GM18870 (cell line): Measurements from ENCODE around the gene CENPV.
"Not testable (repeated sequence)": the region's sequence is repeated elsewhere in the genome, so short reads cannot be mapped to it uniquely, and the experiment has no call there.

Experiments used
- ATAC-seq: cut with Tn5 transposase; IDR thresholded peaks from one replicate; pipeline ENCODE4 v1.9.1; 2021; ENCODE audit warnings: moderate library complexity; ENCODE audit not compliant: unreplicated experiment

CENPV gene

GRCh38 chr17:16353317-16354174 lies at the start of gene CENPV:
Gene CENPV, minus strand, starts transcription at chr17:16353469. Its CDS starts 33 bp downstream, at chr17:16353436.
- no peak for ATAC-seq

DNA sequence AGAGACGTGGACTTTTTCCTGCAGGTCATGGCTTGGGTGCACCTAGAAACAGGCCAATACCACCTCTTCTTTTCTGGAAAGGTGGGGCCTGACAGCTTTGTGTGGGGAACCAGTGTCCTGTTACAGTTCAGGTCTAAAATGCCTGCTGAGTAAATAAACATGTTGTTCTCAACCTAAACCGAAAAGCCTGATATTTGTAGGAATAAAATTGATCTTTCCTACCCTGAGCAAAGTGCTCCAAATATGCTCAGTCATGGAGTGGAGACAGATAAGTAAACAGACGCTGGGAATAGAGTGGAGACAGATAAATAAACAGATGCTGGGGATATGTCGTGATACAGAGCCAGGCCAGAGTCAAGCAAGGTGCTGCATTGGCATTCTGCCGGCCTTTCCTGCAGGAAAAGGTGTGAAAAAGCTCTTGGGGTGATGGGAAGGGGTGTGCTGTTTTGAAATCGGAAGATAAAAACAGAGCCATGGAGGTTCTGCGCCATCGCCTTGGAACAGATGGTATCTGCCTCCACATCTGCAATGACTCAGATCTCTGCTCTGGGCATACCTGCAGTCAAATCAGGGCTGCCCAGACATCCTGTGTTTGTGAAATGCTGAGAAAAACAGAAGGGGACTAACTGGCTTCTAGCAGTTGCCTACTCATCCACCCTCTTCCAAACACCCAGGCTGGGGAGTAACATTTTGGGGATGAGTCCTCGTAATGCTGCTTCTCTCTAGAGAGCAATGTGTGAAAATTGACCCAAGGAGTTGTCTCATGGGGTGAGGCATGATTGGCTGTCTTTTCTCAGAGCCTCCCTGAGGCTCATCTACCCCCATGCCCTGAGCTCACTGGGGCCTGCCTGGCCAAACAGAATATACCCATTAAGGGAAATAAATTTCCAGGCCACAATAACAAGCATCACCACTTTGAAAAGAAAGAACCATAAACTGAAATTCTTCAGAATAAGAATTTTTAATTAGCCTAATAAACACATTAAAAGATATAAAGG lies 45.3 kb upstream of the CENPV start:
- ATAC-seq: peak; percentile 70

- not testable (repeated sequence) for ATAC-seq
Observed at GRCh38 chr17:16396693-16397092, 43.4 kb upstream of the CENPV start.

- ATAC-seq: not testable (repeated sequence)
Observed at GRCh38 chr17:16395887-16396286, 42.6 kb upstream of the CENPV start.

DNA sequence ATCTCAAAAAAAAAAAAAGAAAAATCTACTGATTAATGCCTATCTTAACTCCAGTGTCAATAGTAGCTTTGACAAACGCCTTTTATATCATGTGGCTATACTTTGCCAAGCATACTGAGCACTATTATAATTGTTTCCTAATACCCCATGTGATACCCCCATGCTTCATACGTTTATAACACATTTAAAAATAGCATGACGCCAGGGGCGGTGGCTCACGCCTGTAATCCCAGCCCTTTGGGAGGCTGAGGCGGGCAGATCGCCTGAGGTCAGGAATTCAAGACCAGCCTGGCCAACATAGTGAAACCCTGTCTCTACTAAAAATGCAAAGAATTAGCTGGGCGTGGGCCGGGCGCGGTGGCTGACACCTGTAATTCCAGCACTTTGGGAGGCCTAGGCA lies 39.2 kb upstream of the CENPV start:
- ATAC-seq: not testable (repeated sequence)

- no peak for ATAC-seq
Observed at GRCh38 chr17:16391451-16391850, 38.2 kb upstream of the CENPV start.

DNA sequence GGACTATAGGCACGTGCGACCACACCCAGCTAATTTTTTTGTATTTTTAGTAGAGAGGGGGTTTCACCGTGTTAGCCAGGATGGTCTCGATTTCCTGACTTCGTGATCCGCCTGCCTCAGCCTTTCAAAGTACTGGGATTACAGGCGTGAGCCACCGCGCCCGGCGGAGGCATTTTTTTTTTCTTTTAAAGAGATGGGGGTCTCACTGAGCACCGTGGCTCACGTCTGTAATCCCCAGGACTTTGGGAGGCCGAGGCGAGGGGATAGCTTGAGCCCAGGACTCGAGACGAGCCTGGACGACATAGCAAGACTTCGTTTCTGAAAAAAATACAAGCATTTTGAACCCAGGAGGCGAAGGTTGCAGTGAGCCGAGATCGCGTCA lies 32.8 kb upstream of the CENPV start:
- ATAC-seq: not testable (repeated sequence)

- ATAC-seq: no peak
Observed at GRCh38 chr17:16384557-16384956, 31.3 kb upstream of the CENPV start.

DNA sequence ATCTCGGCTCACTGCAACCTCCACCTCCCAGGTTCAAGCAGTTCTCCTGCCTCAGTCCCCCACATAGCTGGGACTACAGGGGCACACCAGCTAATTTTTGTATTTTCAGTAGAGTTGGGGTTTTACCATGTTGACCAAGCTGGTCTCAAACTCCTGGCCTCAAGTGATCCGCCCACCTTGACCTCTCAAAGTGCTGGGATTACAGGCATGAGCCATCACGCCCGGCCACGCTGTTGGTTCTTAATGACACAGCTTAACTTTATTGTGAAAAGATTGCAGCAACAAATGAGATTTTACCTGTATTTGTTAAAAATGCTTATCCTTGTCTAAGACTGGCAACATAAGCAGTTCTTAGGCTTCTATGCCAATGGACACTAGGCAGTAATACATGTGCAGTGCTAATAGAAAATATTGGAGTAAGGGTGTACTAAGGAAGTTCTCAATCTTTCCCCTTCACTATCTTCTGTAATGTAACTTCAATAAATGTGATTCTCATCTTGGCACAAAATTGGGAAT lies 30.6 kb upstream of the CENPV start:
- ATAC-seq: no peak

DNA sequence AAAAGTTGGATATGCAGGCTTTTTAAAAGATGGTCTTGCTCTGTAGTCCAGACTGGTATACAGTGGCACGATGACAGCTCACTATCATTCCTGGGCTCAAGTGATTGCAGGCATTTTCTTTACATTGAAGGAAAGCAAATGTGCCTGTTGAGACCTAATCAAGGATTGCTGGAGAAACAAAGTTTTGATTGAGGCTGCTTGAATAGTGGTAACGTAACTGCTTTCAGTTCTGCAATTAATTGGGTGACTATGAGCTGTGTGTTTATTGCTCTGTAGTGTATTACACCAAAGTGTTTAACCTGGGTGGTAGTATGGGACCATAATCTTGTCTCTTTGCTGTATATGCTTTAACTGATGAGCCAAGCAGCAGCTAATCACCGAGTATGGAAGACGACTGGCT lies 29.9 kb upstream of the CENPV start:
- no peak for ATAC-seq

- ATAC-seq: no peak
Observed at GRCh38 chr17:16381496-16381820, 28.2 kb upstream of the CENPV start.

- ATAC-seq: peak; percentile 85
Observed at GRCh38 chr17:16380640-16381495, 27.6 kb upstream of the CENPV start, which contains the start of gene UBB. Gene UBB, plus strand, starts transcription at chr17:16381091. Its CDS starts 817 bp downstream, at chr17:16381908.

DNA sequence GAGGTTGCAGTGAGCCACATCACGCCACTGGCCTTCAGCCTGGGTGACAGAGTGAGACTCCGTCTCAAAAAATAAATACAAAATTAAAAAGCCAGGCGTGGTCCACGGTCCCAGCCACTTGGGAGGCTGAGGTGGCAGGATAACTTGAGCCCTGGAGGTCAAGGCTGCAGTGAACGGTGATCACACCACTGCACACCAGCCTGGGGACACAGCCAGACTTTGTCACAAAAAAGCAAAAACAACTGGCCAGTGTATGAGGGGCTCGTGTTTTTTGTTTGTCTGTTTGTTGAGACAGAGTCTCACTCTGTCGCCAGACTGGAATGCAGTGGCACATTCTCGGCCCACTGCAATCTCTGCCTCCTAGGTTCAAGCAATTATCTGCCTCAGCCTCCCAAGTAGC lies 26.4 kb upstream of the CENPV start:
- ATAC-seq: no peak

DNA sequence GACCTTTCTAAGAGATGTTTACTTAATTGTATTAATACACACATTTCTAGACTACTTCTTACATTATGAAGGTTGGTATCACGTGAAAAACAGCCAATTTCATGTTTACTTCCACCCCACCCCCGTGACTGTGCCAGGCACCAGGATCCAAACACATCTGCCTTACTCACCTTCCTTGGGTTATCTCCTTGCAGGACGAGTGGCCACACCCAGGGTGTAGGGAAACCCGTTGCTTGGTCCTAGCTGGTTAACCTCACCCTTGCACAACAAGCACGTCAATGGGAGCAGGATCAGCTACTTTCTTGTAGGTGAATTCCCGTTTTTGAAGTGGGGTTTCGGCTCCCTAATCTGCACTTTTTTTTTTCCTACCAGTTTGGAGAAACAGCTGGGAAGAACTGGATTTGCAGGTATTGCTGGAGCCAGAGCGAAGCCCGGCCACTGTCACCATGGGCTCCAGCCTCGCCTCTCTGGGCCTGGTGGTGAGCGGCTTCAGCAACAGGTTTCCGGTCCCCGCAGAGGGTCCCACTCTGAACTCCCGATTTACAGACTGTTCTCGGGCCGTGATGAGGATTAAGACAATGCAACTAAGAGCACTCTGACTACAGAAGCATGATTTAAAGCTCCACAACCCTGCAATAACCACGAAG lies 25.5 kb upstream of the CENPV start:
- no peak for ATAC-seq

DNA sequence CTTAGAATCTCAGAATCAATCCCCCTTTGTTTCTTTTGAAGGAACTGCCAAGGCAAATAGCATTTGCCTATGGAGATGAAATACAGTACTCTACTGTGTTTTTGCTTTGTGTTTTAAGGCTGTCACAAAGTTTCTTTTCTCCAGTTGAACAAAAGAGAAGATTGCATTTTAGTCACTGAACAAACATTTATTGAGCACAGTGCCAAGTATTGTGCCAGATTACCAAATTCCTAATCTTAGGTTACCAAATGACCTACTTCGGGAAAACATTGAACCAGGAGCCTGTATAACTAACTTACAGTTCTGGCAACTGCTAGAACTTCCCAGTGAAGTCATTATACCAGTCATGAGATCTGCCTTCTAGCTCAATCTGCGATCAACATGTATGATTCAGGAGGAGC lies 24.7 kb upstream of the CENPV start:
- ATAC-seq: no peak

DNA sequence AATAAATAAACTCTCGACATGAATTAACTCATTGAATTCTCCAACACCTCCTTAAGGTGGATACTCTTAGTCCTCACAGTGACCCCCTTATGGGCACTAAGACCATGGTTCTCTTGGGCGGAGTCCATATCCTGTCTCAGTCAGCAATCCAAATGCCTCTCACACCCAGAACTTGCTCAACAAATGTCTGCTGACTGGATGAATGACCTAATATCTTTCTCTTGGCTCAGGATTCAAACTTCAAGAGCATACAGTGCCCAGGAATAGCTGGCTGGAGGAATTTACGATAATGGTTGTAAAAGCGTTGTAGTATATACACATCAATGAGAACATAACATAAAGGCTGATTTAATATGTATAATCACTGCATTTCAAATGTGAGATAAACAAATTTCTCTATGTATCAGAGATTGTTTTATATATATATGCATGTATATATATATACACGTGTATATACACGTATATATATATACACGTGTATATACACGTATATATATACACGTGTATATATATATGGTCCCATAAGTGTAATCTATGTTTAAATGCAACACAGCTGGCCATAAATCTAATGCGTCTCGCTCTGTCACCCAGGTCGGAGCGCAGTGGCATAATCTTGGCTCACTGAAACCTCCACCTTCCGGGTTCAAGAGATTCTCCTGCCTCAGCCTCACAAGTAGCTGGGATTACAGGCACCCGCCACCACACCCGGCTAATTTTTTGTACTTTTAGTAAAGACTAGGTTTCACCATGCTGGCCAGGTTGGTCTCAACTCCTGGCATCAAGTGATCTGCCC lies 21.1 kb upstream of the CENPV start:
- ATAC-seq: no peak

GRCh38 chr17:16371742-16372141 lies 18.5 kb upstream of the CENPV start:
- no peak for ATAC-seq

DNA sequence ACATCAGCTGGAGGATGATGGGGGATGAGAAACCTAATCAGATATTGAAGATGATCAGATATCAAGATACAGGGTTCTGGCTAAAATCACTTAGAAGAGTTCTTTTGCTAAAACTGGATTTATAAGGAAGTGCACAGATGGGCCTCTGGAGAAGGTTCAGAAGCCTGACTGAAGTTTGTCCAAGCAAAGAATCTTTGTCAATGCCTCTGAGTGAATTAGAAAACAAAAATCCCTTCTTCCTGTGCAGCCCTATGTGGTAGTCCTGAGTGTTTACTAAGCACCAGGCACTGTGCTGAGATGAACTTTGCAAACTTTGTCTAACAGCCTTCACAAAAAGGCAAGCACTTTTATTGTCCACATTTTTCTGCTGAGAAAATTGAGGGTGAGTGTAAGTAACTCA lies 11.4 kb upstream of the CENPV start:
- no peak for ATAC-seq
